SJSA1 (cell line): ENCODE results near the gene MATN1. TPM values are rescaled to one million over a fixed set of nuclear protein-coding genes. Genes with fewer than 3 reads are reported as not detected.

Experiments used
- DNase-seq, 2 experiments: peaks; one replicate each; pipeline ENCODE4 v3.0.0-alpha.2; 2015 to 2020; ENCODE audit warnings: low spot score in 2 of 2, low read depth in 1 of 2
- H3K27ac ChIP-seq: fragments of 250-450 bp; sonication (Bioruptor Pico); 2 replicates; pipeline ENCODE4 v1.5.1; 2020; ENCODE audit warnings: mild to moderate bottlenecking, moderate library complexity
- H3K27me3 ChIP-seq: fragments of 250-450 bp; sonication (Bioruptor Pico); replicated peaks from 2 replicates; pipeline ENCODE4 v1.5.1; 2020; ENCODE audit warnings: mild to moderate bottlenecking, moderate library complexity
- H3K36me3 ChIP-seq: fragments of 250-450 bp; sonication (Bioruptor Pico); 2 replicates; pipeline ENCODE4 v1.5.1; 2020; ENCODE audit warnings: mild to moderate bottlenecking
- H3K4me1 ChIP-seq: fragments of 250-450 bp; sonication (Bioruptor Pico); replicated peaks from 2 replicates; pipeline ENCODE4 v1.6.1; 2021; ENCODE audit warnings: mild to moderate bottlenecking
- H3K4me3 ChIP-seq: fragments of 250-450 bp; sonication (Bioruptor Pico); 2 replicates; pipeline ENCODE4 v1.5.1; 2020; ENCODE audit warnings: mild to moderate bottlenecking
- H3K9me3 ChIP-seq: fragments of 250-450 bp; sonication (Bioruptor Pico); replicated peaks from 2 replicates; pipeline ENCODE4 v1.5.1; 2020; ENCODE audit warnings: mild to moderate bottlenecking
- total RNA-seq: library from RNA; depleted of rRNA; stranded (reverse); fragments of >200 nt; shearing (Covaris generic); gene quantifications from 2 replicates; pipeline ENCODE4 v1.2.3, GENCODE V29; 2014; rRNA removed

The MATN1 gene
- total RNA-seq, 1 experiment from 2014 or later, result 0.26 TPM

GRCh38 chr1:30668546-30669327 is 54.6 kb downstream of the MATN1 start:
- H3K36me3 ChIP-seq, result no peaks in the 10 kb centered on the region
- H3K27ac ChIP-seq, result no peak overlapping the region
- H3K4me3 ChIP-seq, result no peak overlapping the region
- no peaks in the 10 kb centered on the region for H3K9me3 ChIP-seq
- peaks cover 39% of the 10 kb centered on the region for H3K4me1 ChIP-seq
- DNase-seq, result no peak
- no peaks in the 10 kb centered on the region for H3K27me3 ChIP-seq

GRCh38 chr1:30668024-30668423 is 55.4 kb downstream of the MATN1 start:
- no peaks in the 10 kb centered on the region for H3K9me3 ChIP-seq
- H3K27ac ChIP-seq, result no peak overlapping the region
- peaks cover 39% of the 10 kb centered on the region for H3K4me1 ChIP-seq
- no peak overlapping the region for H3K4me3 ChIP-seq
- no peaks in the 10 kb centered on the region for H3K27me3 ChIP-seq
- no peaks in the 10 kb centered on the region for H3K36me3 ChIP-seq
- peak in 1 of 2 experiments; percentile 32 for DNase-seq

DNA sequence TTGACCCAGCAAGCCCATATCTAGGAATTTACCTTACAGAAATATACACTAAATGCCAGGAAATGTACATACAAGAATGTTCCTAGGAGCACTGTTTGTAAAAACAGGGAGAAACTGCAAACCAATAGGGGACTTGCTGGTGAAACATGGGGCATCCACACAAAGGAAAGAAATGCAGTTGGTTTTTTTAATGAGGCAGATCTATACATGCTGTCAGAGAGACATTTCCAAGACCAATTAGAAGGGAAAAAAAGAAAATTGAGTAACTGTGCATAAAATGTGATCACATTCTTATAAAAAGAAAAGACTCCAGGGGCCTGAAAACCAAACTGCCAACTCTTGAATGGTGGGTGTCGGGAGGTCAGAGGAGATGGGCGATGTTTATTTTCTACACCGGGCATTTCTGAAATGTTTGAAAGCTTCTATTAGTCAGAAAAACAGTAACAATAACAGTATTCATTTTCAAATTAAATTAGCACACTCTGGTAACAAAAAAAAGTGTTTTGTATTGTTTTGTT is 56.6 kb downstream of the MATN1 start:
- Histone ChIP-seq H3K27ac (peak overlapping the region; percentile 52), H3K9me3 (no peaks in the 10 kb centered on the region), H3K36me3 (no peaks in the 10 kb centered on the region), H3K4me1 (peaks cover 39% of the 10 kb centered on the region), H3K27me3 (no peaks in the 10 kb centered on the region), H3K4me3 (no peak overlapping the region)
- DNase-seq, result peak in 1 of 2 experiments; percentile 65

DNA sequence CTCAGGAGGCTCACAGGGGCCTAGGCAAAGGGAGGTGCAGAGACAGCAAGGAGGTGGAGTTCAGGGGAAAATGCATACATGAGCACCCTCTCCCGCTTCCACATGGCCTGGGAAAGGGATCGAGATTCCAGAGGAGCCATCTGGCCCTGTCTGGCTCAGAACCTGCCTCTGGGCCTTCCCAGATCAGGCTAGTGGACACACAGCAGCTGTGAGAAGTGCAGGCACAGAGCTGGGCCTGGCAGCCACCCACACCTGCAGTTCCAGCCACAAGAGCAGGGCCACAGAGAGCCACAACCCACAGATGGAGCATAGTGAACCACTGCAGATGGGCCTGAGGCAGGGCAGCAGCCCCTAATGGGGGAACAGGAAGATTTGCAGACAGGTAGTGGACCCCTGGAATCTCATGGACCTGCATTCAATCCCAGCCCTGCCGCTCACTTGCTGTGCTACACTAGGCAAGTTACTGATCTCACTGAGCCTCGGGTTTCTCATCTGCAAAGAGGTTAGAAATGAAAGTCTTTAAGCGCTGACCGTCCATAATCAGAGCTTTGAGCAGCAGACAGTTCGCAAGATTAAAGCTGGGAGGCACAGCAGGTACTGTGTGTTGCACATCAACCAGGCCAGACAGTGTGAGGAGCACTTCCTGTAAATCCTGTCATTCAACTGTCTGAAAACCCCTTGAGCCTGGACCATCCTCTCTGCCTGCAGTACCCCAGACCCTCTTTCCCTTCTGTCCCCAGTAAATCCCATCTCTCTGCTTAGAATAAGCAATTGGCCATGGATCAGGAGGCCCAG is 58.0 kb downstream of the MATN1 start:
- no peaks in the 10 kb centered on the region for H3K27me3 ChIP-seq
- no peak for DNase-seq
- H3K27ac ChIP-seq, result no peak overlapping the region
- no peaks in the 10 kb centered on the region for H3K36me3 ChIP-seq
- H3K9me3 ChIP-seq, result no peaks in the 10 kb centered on the region
- H3K4me1 ChIP-seq, result peaks cover 35% of the 10 kb centered on the region
- H3K4me3 ChIP-seq, result no peak overlapping the region

GRCh38 chr1:30664103-30664755 is 59.2 kb downstream of the MATN1 start:
- H3K27me3 ChIP-seq, result no peaks in the 10 kb centered on the region
- H3K4me3 ChIP-seq, result no peak overlapping the region
- no peak for DNase-seq
- H3K27ac ChIP-seq, result no peak overlapping the region
- no peaks in the 10 kb centered on the region for H3K9me3 ChIP-seq
- H3K4me1 ChIP-seq, result peaks cover 30% of the 10 kb centered on the region
- no peaks in the 10 kb centered on the region for H3K36me3 ChIP-seq

- no peak for DNase-seq
- Histone ChIP-seq H3K9me3 (no peaks in the 10 kb centered on the region), H3K4me3 (no peak overlapping the region), H3K27me3 (no peaks in the 10 kb centered on the region), H3K36me3 (no peaks in the 10 kb centered on the region), H3K27ac (no peak overlapping the region), H3K4me1 (peaks cover 30% of the 10 kb centered on the region)
These were observed 59.7 kb downstream of the MATN1 start for GRCh38 chr1:30663596-30664091.

DNA sequence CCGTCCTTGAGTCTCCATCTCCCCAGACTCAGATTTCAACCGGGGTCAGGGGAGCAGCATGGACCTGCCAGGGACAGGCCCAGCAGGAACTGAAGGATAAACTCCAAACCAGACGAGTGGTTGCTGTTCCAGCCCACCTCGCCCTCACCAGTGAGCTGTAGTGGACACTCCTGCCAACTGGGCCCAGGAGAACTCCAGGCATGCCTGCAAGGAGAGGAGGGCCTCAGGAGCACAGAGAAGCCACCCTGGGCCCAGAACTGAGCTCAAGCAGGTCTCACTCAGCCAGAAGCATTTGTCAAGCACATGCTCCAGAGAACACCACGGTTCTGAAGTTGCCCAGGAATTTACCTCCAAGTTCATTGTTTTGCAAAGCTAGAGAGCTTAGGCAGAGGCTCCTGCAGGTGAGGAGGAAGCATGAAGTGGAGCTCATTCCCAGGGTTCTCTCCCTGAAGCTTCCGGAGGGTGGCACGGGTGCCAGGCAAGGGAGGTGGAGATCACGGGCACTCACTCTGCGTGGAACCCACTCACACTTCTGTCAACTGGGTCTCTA is 61.0 kb downstream of the MATN1 start:
- no peak for DNase-seq
- Histone ChIP-seq H3K9me3 (no peaks in the 10 kb centered on the region), H3K27me3 (no peaks in the 10 kb centered on the region), H3K36me3 (no peaks in the 10 kb centered on the region), H3K27ac (no peak overlapping the region), H3K4me3 (no peak overlapping the region), H3K4me1 (peaks cover 18% of the 10 kb centered on the region)

- no peaks in the 10 kb centered on the region for H3K9me3 ChIP-seq
- no peak for DNase-seq
- no peak overlapping the region for H3K27ac ChIP-seq
- H3K4me1 ChIP-seq, result peaks cover 8% of the 10 kb centered on the region
- no peaks in the 10 kb centered on the region for H3K27me3 ChIP-seq
- no peak overlapping the region for H3K4me3 ChIP-seq
- H3K36me3 ChIP-seq, result no peaks in the 10 kb centered on the region
These were observed 62.1 kb downstream of the MATN1 start for GRCh38 chr1:30661311-30661710.

Other genes with a start within 250 kb of the MATN1 start
- gene LAPTM5, start 34.2 kb upstream of the MATN1 start, total RNA-seq, result not detected in 2 replicates
- gene SDC3, start 185.2 kb upstream of the MATN1 start, total RNA-seq, result 29.6 and 43.6 TPM in 2 replicates